GM18870 (cell line): ENCODE data around the gene CACNA1C.

Experiments used
- ATAC-seq: cut with Tn5 transposase; IDR thresholded peaks from one replicate; pipeline ENCODE4 v1.9.1; 2021; ENCODE audit warnings: moderate library complexity; ENCODE audit not compliant: unreplicated experiment

The CACNA1C gene

DNA sequence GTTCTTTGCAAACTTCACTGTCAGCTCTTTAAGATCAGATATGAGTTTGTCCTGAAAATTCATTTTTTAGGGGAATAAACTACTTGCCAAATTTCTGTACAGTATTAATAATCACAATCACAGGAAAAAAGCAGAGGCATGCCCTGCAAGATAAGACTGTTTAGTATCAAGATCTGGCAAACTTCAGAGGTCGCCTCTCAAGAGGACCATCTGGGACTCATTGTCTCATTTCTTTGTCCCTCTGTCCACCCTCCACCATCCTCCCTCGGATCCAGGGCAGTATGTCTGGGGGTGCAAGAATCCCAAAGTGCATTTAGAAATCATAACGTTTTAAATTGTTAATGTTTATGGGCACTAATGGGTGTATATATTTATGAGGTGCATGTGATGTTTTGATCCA, 509.6 kb downstream of the CACNA1C start:
- no peak for ATAC-seq

GRCh38 chr12:2563709-2564108, 510.9 kb downstream of the CACNA1C start:
- ATAC-seq: no peak

- ATAC-seq: no peak
Measured at GRCh38 chr12:2566161-2566560, 513.4 kb downstream of the CACNA1C start.

GRCh38 chr12:2567711-2568110, 514.9 kb downstream of the CACNA1C start:
- ATAC-seq: no peak

- ATAC-seq: no peak
Measured at GRCh38 chr12:2570562-2570961, 517.8 kb downstream of the CACNA1C start.

DNA sequence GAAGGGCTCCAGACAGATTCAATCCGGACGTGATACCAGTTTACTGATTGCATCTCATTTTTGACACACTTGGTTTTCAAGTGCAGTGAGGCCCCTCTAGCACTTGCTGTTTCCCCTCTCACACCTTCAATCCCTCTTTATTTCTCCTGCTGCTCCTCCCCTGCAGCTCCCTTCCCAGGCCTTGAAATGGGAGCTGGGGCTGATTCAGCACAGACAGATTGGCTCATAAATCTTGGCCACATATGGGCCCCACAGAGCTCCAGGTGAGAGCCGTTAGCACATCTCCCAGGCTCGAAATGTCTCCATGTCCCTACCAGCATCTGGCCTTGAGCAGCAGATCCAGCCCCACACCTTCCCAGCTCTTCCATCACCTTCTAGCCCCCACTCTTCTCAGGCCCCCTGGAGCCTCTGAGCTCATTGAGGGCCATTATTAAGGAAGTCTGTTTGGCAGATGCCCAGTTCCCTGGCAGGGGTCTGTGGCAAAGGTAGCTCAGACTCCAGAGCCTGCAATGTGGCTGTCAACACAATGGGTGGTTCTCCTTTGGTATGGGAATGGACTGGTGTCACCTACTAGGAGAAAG, 521.7 kb downstream of the CACNA1C start:
- ATAC-seq: no peak

GRCh38 chr12:2575245-2575644, 522.5 kb downstream of the CACNA1C start:
- no peak for ATAC-seq

DNA sequence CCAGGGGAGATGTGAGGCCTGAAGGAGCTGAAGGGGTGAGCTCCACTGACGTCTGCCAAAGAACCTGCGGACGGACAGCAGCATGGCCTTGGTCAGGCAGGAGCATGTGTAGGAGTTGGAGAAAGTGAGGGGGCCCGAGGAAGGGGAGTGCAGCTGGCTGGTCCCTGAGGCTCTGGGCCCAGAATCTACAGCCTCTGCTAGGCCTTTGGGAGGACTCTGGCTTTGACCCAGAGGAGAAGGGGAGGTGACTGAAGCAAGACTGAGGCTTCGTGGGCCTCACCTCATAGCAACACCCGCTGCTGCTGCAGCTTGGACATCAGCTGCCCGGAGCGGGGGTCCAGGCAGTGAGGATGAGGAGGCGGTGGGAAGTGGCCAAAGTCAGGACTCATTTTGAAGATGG, 525.4 kb downstream of the CACNA1C start:
- no peak for ATAC-seq

- ATAC-seq: no peak
Measured at GRCh38 chr12:2578772-2579171, 526.0 kb downstream of the CACNA1C start.

GRCh38 chr12:2580821-2581220, 528.0 kb downstream of the CACNA1C start:
- no peak for ATAC-seq

DNA sequence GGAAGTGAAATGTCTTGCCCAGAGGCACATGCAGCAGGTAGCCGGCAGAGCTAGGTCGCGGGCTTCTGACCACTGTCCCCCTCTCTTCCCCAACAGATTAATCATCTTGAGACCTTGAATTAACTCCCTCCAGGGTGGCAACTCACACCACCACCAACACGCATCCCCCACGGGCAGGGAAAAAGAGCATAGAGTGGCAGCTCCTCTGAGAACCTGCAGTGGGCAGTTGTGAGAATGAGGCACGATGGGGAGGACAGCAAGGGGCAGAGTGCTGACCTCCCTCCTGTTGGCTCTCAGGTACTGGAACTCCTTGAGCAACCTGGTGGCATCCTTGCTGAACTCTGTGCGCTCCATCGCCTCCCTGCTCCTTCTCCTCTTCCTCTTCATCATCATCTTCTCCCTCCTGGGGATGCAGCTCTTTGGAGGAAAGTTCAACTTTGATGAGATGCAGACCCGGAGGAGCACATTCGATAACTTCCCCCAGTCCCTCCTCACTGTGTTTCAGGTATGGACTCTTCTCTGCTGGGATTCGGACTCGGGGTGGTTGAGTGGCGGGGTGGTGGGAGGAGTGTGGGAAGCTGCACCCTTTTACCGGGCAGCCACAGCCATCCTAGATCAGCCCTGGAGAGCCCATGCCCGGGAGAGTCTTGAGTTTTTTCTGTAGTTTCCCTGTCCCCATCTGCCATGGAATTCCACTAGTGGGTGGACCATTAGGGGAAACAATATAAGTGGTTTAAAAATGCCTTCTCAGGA, 528.7 kb downstream of the CACNA1C start:
- ATAC-seq: no peak

GRCh38 chr12:2582631-2583030, 529.8 kb downstream of the CACNA1C start:
- ATAC-seq: no peak

GRCh38 chr12:2583091-2583497, 530.3 kb downstream of the CACNA1C start:
- ATAC-seq: no peak

GRCh38 chr12:2583642-2584401, 531.0 kb downstream of the CACNA1C start:
- no peak for ATAC-seq

DNA sequence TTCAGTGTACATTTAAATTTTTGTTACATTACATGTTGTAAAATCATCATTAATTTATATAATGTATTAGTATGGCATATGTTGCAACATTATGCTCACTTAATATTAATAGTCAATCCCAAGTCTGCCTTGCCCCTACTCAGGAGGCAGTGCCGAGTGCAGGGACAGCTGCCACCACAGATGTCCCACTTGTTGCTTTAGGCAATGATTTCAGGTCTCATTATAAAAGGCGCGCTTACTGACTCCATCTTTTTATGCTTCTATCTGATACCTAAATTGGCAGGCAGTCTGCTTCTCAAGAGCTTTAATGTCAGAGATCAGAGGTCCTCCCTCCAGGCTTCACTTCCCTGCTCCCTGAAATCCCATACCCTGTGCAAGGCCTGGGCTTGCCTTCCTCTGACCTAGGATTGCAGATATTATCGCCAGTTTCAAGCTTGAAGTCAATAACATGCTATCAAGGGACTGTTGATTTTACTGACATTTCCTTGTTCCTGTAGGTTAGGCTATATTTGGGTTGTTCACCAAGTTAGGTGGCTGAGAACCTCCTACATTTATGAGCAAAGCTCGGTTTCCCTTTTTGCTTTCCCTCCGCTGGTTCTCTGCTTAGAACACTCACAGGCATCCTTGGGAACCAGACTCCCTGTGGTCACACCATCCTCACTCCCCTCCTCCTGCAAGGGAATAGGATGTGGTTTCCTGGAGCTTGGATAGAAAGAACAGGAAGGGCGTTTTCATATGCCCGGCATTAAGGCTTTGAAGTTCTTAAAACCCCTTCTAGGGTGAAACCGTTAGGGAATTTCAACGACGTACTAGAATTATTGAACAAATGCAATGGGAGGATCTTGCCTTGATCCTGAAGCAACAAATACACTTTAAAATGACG, 533.6 kb downstream of the CACNA1C start:
- no peak for ATAC-seq

DNA sequence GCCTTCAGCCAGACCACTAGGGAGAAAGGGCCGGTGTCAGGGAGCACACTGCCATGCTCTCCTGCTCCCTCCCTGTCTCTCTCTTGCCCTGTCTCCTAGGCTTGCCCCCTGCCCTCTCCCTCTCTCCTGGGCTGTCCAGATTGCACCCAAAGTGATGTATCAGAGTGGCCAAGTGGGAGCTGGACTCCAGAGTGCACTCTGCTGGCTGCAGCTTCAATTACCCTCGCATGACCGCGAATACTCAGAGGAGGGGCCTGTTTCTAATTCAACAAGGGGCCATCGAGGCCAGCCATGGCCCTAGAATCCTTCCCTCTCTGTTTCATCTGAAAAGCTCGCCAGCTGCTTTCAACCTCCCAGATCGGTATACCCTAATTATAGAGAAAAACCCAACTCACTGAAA, 535.6 kb downstream of the CACNA1C start:
- ATAC-seq: no peak

GRCh38 chr12:2589381-2589780, 536.6 kb downstream of the CACNA1C start:
- ATAC-seq: no peak

- no peak for ATAC-seq
Measured at GRCh38 chr12:2593045-2593444, 540.3 kb downstream of the CACNA1C start.

- no peak for ATAC-seq
Measured at GRCh38 chr12:2596441-2596840, 543.7 kb downstream of the CACNA1C start.

- ATAC-seq: no peak
Measured at GRCh38 chr12:2605301-2605700, 552.5 kb downstream of the CACNA1C start.
